Measurements from ENCODE around the gene SIM2. TPM values are rescaled to one million over a fixed set of nuclear protein-coding genes. Genes with fewer than 3 reads are reported as not detected.

Gene SIM2
- total RNA-seq, 2 donors from 2014 or later: 1.9 to 4.1 TPM

- Mint-ChIP-seq H3K9me3 (no peaks in the 10 kb centered on the region), H3K36me3 (ENCODE audit: insufficient read depth in 2 of 2) (peaks cover 0 to 5% of the 10 kb centered on the region in 2 donors), H3K4me1 (ENCODE audit: low read depth) (peaks cover 24% of the 10 kb centered on the region), H3K27ac (no peak overlapping the region), H3K4me3 (peak overlapping the region; percentile 24), H3K27me3 (ENCODE audit: low read depth) (peaks cover 74% of the 10 kb centered on the region)
- ATAC-seq (replicated peaks in 1 of 2) (peak; percentile 20 to 22), DNase-seq (peak; percentile 25 to 31)
Measured at GRCh38 chr21:36698385-36698980, 432 bp upstream of the SIM2 start.

GRCh38 chr21:36699546-36700294, 805 bp downstream of the SIM2 start:
- Mint-ChIP-seq H3K36me3 (ENCODE audit: insufficient read depth in 2 of 2) (peaks cover 0 to 5% of the 10 kb centered on the region in 2 donors), H3K27me3 (ENCODE audit: low read depth) (peaks cover 71% of the 10 kb centered on the region), H3K27ac (peak overlapping the region; percentile 41), H3K9me3 (no peaks in the 10 kb centered on the region), H3K4me1 (ENCODE audit: low read depth) (peaks cover 23% of the 10 kb centered on the region), H3K4me3 (peak overlapping the region; percentile 89 to 90)
- ATAC-seq (replicated peaks in 1 of 2) (no peak), DNase-seq (no peak)

- no peak for ATAC-seq (replicated peaks in 1 of 2)
- DNase-seq: peak in 1 of 2 donors; percentile 9
- Mint-ChIP-seq H3K27ac (peak overlapping the region; percentile 74), H3K36me3 (ENCODE audit: insufficient read depth in 2 of 2) (peaks cover 0 to 5% of the 10 kb centered on the region in 2 donors), H3K4me1 (ENCODE audit: low read depth) (peaks cover 29% of the 10 kb centered on the region), H3K27me3 (ENCODE audit: low read depth) (peaks cover 70% of the 10 kb centered on the region), H3K4me3 (peak overlapping the region; percentile 89 to 90), H3K9me3 (no peaks in the 10 kb centered on the region)
Measured at GRCh38 chr21:36700295-36700970, 1.5 kb downstream of the SIM2 start.

GRCh38 chr21:36700971-36701755, 2.2 kb downstream of the SIM2 start:
- peak overlapping the region; percentile 89 to 90 for H3K4me3 Mint-ChIP-seq
- peaks cover 70% of the 10 kb centered on the region for H3K27me3 Mint-ChIP-seq (ENCODE audit: low read depth)
- H3K9me3 Mint-ChIP-seq: no peaks in the 10 kb centered on the region
- H3K4me1 Mint-ChIP-seq (ENCODE audit: low read depth): peaks cover 36% of the 10 kb centered on the region
- H3K36me3 Mint-ChIP-seq (ENCODE audit: insufficient read depth in 2 of 2): peaks cover 0 to 5% of the 10 kb centered on the region in 2 donors
- H3K27ac Mint-ChIP-seq: peak overlapping the region; percentile 11
- DNase-seq: peak; percentile 18 to 22
- ATAC-seq (replicated peaks in 1 of 2): peak; percentile 26 to 34

GRCh38 chr21:36701756-36702621, 3.1 kb downstream of the SIM2 start:
- peaks cover 45% of the 10 kb centered on the region for H3K4me1 Mint-ChIP-seq (ENCODE audit: low read depth)
- ATAC-seq (replicated peaks in 1 of 2) (no peak), DNase-seq (no peak)
- H3K9me3 Mint-ChIP-seq: no peaks in the 10 kb centered on the region
- peak overlapping the region; percentile 11 for H3K27ac Mint-ChIP-seq
- H3K36me3 Mint-ChIP-seq (ENCODE audit: insufficient read depth in 2 of 2): peaks cover 0 to 5% of the 10 kb centered on the region in 2 donors
- peak overlapping the region; percentile 70 to 89 for H3K4me3 Mint-ChIP-seq
- H3K27me3 Mint-ChIP-seq (ENCODE audit: low read depth): peaks cover 70% of the 10 kb centered on the region

- Mint-ChIP-seq H3K4me1 (ENCODE audit: low read depth) (peaks cover 49% of the 10 kb centered on the region), H3K27me3 (ENCODE audit: low read depth) (peaks cover 70% of the 10 kb centered on the region), H3K36me3 (ENCODE audit: insufficient read depth in 2 of 2) (peaks cover 0 to 5% of the 10 kb centered on the region in 2 donors), H3K27ac (no peak overlapping the region), H3K9me3 (no peaks in the 10 kb centered on the region), H3K4me3 (peak overlapping the region; percentile 14 to 47)
- ATAC-seq (replicated peaks in 1 of 2) (no peak), DNase-seq (no peak)
Measured at GRCh38 chr21:36702622-36702968, 3.7 kb downstream of the SIM2 start.

GRCh38 chr21:36703123-36703522, 4.2 kb downstream of the SIM2 start:
- DNase-seq: no peak
- Mint-ChIP-seq H3K9me3 (no peaks in the 10 kb centered on the region), H3K4me1 (ENCODE audit: low read depth) (peaks cover 50% of the 10 kb centered on the region)

GRCh38 chr21:36703626-36704280, 4.8 kb downstream of the SIM2 start:
- Mint-ChIP-seq H3K27me3 (ENCODE audit: low read depth) (peaks cover 77% of the 10 kb centered on the region), H3K27ac (no peak overlapping the region), H3K9me3 (no peaks in the 10 kb centered on the region), H3K4me1 (ENCODE audit: low read depth) (peaks cover 56% of the 10 kb centered on the region), H3K4me3 (peak overlapping the region in 1 of 2 donors; percentile 74), H3K36me3 (ENCODE audit: insufficient read depth in 2 of 2) (peaks cover 0 to 5% of the 10 kb centered on the region in 2 donors)
- ATAC-seq (replicated peaks in 1 of 2) (no peak), DNase-seq (no peak)

More at GRCh38 chr21:36703123-36703522, 4.2 kb downstream of the SIM2 start:
- Mint-ChIP-seq H3K36me3 (ENCODE audit: insufficient read depth in 2 of 2) (peaks cover 0 to 5% of the 10 kb centered on the region in 2 donors), H3K27ac (no peak overlapping the region), H3K4me3 (no peak overlapping the region), H3K27me3 (ENCODE audit: low read depth) (peaks cover 71% of the 10 kb centered on the region)
- no peak for ATAC-seq (replicated peaks in 1 of 2)

GRCh38 chr21:36704281-36704957, 5.5 kb downstream of the SIM2 start:
- Mint-ChIP-seq H3K4me1 (ENCODE audit: low read depth) (peaks cover 58% of the 10 kb centered on the region), H3K4me3 (peak overlapping the region; percentile 49 to 74), H3K27ac (peak overlapping the region; percentile 57), H3K9me3 (no peaks in the 10 kb centered on the region), H3K36me3 (ENCODE audit: insufficient read depth in 2 of 2) (peaks cover 0 to 5% of the 10 kb centered on the region in 2 donors), H3K27me3 (ENCODE audit: low read depth) (peaks cover 80% of the 10 kb centered on the region)
- ATAC-seq (replicated peaks in 1 of 2): no peak
- DNase-seq: no peak

- Mint-ChIP-seq H3K4me3 (peak overlapping the region; percentile 58 to 60), H3K9me3 (no peaks in the 10 kb centered on the region), H3K36me3 (ENCODE audit: insufficient read depth in 2 of 2) (peaks cover 0 to 5% of the 10 kb centered on the region in 2 donors), H3K27me3 (ENCODE audit: low read depth) (peaks cover 84% of the 10 kb centered on the region), H3K27ac (no peak overlapping the region), H3K4me1 (ENCODE audit: low read depth) (peaks cover 62% of the 10 kb centered on the region)
- DNase-seq: no peak
- no peak for ATAC-seq (replicated peaks in 1 of 2)
Measured at GRCh38 chr21:36704958-36705678, 6.2 kb downstream of the SIM2 start.
